ENCODE measurements around the gene SMU1. TPM values are rescaled to one million over a fixed set of nuclear protein-coding genes. Genes with fewer than 3 reads are reported as not detected.

The SMU1 gene
- total RNA-seq, 1 experiment from 2014 or later, result 30.5 TPM

DNA sequence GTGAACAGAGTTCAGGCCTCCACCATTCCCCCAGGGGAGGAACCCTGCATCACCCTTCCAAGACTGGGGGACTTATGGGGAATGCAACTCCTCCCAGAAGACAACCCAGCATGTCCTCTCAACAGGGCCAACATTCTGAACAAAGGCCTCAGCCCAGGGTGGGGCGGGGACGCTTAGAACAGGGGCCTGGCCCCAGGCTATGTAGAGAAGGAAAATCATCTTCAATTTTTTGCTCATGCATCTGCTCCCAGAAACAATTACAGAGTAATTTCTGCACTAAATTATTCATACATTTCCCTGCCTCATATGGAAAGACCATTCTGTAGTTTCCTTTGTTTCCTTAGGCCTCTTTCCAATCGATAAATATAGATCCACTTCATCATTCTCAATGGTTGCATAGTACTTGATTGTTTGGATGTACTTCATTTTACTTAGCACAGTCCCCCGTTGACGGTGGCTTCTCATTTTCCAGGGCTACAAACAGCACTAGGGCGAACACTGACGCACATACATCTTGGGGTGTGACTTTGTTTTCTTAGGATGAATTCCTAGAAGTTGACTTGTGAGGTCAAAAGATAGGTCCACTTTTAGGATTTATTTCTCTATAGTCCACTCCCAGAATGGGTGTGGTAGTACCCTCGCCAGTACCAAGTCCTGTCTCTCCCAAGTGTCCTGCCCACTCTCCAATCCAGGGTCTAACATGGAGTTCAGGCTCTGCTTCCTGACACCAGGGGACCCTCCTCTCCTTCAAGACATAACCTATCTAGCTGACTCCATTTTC is 27.2 kb upstream of the SMU1 start:
- Histone ChIP-seq H3K27me3 (ENCODE audit: insufficient read depth, low read length) (no peaks in the 10 kb centered on the region), H3K4me2 (ENCODE audit: low read length) (no peak overlapping the region)
- BruUV-seq (replicated peaks), result no TSS peak

DNA sequence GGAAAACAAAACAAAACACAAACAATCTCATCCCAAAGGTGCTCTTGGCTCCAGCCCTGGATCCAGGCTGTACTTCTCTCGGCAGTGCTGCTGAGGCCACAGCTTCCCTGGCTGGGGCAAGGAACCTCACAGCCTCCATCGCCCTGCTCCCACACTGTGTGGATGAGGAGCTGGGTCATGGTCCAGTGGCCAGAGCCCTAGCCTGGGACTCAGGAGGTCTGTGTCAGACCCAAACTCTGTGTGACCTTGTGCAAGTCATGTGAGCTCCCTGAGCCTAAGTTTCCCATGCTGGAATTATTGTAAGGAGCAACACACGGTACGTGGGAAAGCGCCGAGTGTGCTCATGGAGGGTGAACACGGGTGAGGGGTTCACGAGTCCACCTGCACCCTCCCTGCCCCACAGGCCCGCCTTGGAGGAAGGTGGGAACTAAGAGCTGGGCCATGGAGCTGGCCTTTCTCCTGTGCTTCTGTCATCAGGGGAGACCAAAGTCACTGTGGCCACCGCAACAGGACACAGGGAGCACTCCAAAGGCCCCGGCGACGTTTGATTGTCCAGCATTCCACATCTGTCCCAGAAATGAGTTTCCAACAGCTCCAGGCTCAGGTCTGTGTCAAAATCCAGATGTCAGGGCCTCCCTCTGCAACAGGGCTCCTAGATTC is 26.2 kb upstream of the SMU1 start:
- Histone ChIP-seq H3K4me2 (ENCODE audit: low read length) (no peak overlapping the region), H3K4me1 (ENCODE audit: control insufficient read depth in 1 of 2, insufficient read depth in 2 of 2, low read length in 2 of 2) (peaks cover 6 to 31% of the 10 kb centered on the region in 2 experiments), H3K27me3 (ENCODE audit: insufficient read depth, low read length) (no peaks in the 10 kb centered on the region), H3K27ac (ENCODE audit: low read depth, low read length) (no peak overlapping the region), H4K20me1 (ENCODE audit: insufficient read depth) (no peaks in the 10 kb centered on the region), H3K4me3 (replicated peaks in 1 of 2; ENCODE audit: low read depth in 1 of 2, low read length in 2 of 2) (no peak overlapping the region), H2AFZ (ENCODE audit: low read depth, low read length, poor library complexity, severe bottlenecking) (no peak overlapping the region), H3K9me3 (ENCODE audit: control insufficient read depth in 1 of 2, insufficient read depth in 1 of 2, low read depth in 1 of 2, low read length in 2 of 2) (no peaks in the 10 kb centered on the region), H3K9me2 (ENCODE audit: insufficient read depth) (no peaks in the 10 kb centered on the region), H3K9ac (ENCODE audit: low read length) (no peak overlapping the region), H3K36me3 (ENCODE audit: control insufficient read depth in 1 of 2, insufficient read depth in 2 of 2, low read length in 2 of 2) (no peaks in the 10 kb centered on the region), H3K79me2 (ENCODE audit: insufficient read depth, low read length) (no peaks in the 10 kb centered on the region)
- ChIA-PET CTCF (no interaction called here), RAD21 (ENCODE audit: low non-redundant PET in 1 of 2, low total read pairs in 2 of 2, uncharacterized antibody in 2 of 2, unreplicated experiment in 2 of 2) (no interaction called here), POLR2A (no interaction called here)
- no peak for DNase-seq (ENCODE audit: low read depth, low spot score)
- intact Hi-C loops (cut with micrococcal nuclease), result no loop called here
- no peak for ATAC-seq
- BruUV-seq (replicated peaks), result no TSS peak
- TF ChIP-seq EGR1 (IDR thresholded peaks at IDR 0.05; ENCODE audit: low read depth), result no peak
- no peak for TF ChIP-seq ZFX (IDR thresholded peaks at IDR 0.05)
- no peak for TF ChIP-seq EZH2 (IDR thresholded peaks at IDR 0.05)
- no peak for TF ChIP-seq SP1 (IDR thresholded peaks at IDR 0.05; ENCODE audit: low read depth)
- TF ChIP-seq, protein P1, sequence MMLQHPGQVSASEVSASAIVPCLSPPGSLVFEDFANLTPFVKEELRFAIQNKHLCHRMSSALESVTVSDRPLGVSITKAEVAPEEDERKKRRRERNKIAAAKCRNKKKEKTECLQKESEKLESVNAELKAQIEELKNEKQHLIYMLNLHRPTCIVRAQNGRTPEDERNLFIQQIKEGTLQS (IDR thresholded peaks at IDR 0.05), result no peak
- no peak for TF ChIP-seq TCF7L2 (IDR thresholded peaks at IDR 0.05; ENCODE audit: borderline replicate concordance, extremely low read depth, insufficient read depth, insufficient read length)
- no peak for TF ChIP-seq RAD21 (IDR thresholded peaks at IDR 0.05; ENCODE audit: low read depth)
- TF ChIP-seq EZH2phosphoT487 (IDR thresholded peaks at IDR 0.05; ENCODE audit: borderline replicate concordance), result no peak
- no peak for TF ChIP-seq POLR2A (IDR thresholded peaks at IDR 0.05; ENCODE audit: borderline replicate concordance, extremely low read depth, insufficient read depth, insufficient read length)
- TF ChIP-seq, protein P2, sequence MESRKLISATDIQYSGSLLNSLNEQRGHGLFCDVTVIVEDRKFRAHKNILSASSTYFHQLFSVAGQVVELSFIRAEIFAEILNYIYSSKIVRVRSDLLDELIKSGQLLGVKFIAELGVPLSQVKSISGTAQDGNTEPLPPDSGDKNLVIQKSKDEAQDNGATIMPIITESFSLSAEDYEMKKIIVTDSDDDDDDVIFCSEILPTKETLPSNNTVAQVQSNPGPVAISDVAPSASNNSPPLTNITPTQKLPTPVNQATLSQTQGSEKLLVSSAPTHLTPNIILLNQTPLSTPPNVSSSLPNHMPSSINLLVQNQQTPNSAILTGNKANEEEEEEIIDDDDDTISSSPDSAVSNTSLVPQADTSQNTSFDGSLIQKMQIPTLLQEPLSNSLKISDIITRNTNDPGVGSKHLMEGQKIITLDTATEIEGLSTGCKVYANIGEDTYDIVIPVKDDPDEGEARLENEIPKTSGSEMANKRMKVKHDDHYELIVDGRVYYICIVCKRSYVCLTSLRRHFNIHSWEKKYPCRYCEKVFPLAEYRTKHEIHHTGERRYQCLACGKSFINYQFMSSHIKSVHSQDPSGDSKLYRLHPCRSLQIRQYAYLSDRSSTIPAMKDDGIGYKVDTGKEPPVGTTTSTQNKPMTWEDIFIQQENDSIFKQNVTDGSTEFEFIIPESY (IDR thresholded peaks at IDR 0.05; ENCODE audit: extremely low read depth, insufficient replicate concordance, low read length), result no peak
- TF ChIP-seq ELF1 (IDR thresholded peaks at IDR 0.05; ENCODE audit: borderline replicate concordance, low read depth), result no peak
- TF ChIP-seq POLR2AphosphoS5 (IDR thresholded peaks at IDR 0.05; ENCODE audit: low read depth, low read length), result no peak
- TF ChIP-seq CBX3 (IDR thresholded peaks at IDR 0.05; ENCODE audit: low read depth), result no peak

More for the DNA sequence above, 27.2 kb upstream of the SMU1 start:
- POLR2A ChIA-PET, result no interaction called here
- Histone ChIP-seq H3K9ac (ENCODE audit: low read length) (no peak overlapping the region), H4K20me1 (ENCODE audit: insufficient read depth) (no peaks in the 10 kb centered on the region), H3K9me3 (ENCODE audit: control insufficient read depth in 1 of 2, insufficient read depth in 1 of 2, low read depth in 1 of 2, low read length in 2 of 2) (no peaks in the 10 kb centered on the region), H3K4me1 (ENCODE audit: control insufficient read depth in 1 of 2, insufficient read depth in 2 of 2, low read length in 2 of 2) (peaks cover 6 to 31% of the 10 kb centered on the region in 2 experiments), H3K4me3 (replicated peaks in 1 of 2; ENCODE audit: low read depth in 1 of 2, low read length in 2 of 2) (no peak overlapping the region), H3K79me2 (ENCODE audit: insufficient read depth, low read length) (no peaks in the 10 kb centered on the region), H3K9me2 (ENCODE audit: insufficient read depth) (no peaks in the 10 kb centered on the region), H3K27ac (ENCODE audit: low read depth, low read length) (no peak overlapping the region), H3K36me3 (ENCODE audit: control insufficient read depth in 1 of 2, insufficient read depth in 2 of 2, low read length in 2 of 2) (no peaks in the 10 kb centered on the region), H2AFZ (ENCODE audit: low read depth, low read length, poor library complexity, severe bottlenecking) (no peak overlapping the region)
- TF ChIP-seq, protein P1 (IDR thresholded peaks at IDR 0.05), result no peak
- no peak for TF ChIP-seq RAD21 (IDR thresholded peaks at IDR 0.05; ENCODE audit: low read depth)
- no peak for TF ChIP-seq ELF1 (IDR thresholded peaks at IDR 0.05; ENCODE audit: borderline replicate concordance, low read depth)
- TF ChIP-seq ZNF274 (IDR thresholded peaks at IDR 0.05; ENCODE audit: low read depth, low read length), result no peak
- no peak for TF ChIP-seq YY1 (IDR thresholded peaks at IDR 0.05; ENCODE audit: extremely low read depth, insufficient replicate concordance, low read depth, low read length)
- TF ChIP-seq JUND (IDR thresholded peaks at IDR 0.05), result no peak
- no peak for ATAC-seq
- CTCF ChIA-PET, result no interaction called here
- no peak for DNase-seq (ENCODE audit: low read depth, low spot score)
- RAD21 ChIA-PET (ENCODE audit: low non-redundant PET in 1 of 2, low total read pairs in 2 of 2, uncharacterized antibody in 2 of 2, unreplicated experiment in 2 of 2), result no interaction called here
- intact Hi-C loops (cut with micrococcal nuclease), result no loop called here

All from HCT116 (cell line).